Kidney (tissue), 14 donors: ENCODE data around the gene PRCC. TPM values are rescaled to one million over a fixed set of nuclear protein-coding genes. Genes with fewer than 3 reads are reported as not detected.

Experiments
- DNase-seq, 5 donors: peaks; one replicate each; pipeline ENCODE4 v3.0.0-alpha.2; 2013 to 2020
- FAIRE-seq: peaks from 2 replicates; lab custom pipeline; 2012; peaks lifted over from hg19 to GRCh38; lab: Jason Lieb, UNC
- H3K27ac ChIP-seq, 2 donors: one replicate each; pipeline ENCODE4 v1.7.0; 2013; ENCODE audit warnings: low read depth in 2 of 2, low read length in 2 of 2, inconsistent platforms in 1 of 2
- H3K27me3 ChIP-seq: one replicate; pipeline ENCODE4 v1.7.1; 2013; ENCODE audit warnings: low read length, inconsistent platforms; ENCODE audit not compliant: control insufficient read depth, insufficient read depth
- H3K36me3 ChIP-seq, 3 donors: one replicate each; pipeline versions ENCODE4 v1.7.0 to v1.7.1; 2013; ENCODE audit warnings: low read length in 3 of 3, control low read depth in 1 of 3, inconsistent platforms in 1 of 3; ENCODE audit not compliant: insufficient read depth in 3 of 3, control insufficient read depth in 2 of 3
- H3K4me1 ChIP-seq, 3 donors: one replicate each; pipeline versions ENCODE4 v1.7.0 to v1.7.1; 2013; ENCODE audit warnings: low read length in 3 of 3, inconsistent platforms in 1 of 3, low read depth in 1 of 3; ENCODE audit not compliant: control insufficient read depth in 2 of 3, insufficient read depth in 2 of 3
- H3K4me3 ChIP-seq, 3 donors: one replicate each; pipeline versions ENCODE4 v1.7.0 to v1.8.1; 2013; ENCODE audit warnings: low read length in 3 of 3, control low read depth in 1 of 3, inconsistent platforms in 1 of 3
- H3K9ac ChIP-seq, 3 donors: one replicate each; pipeline versions ENCODE4 v1.7.0 to v1.7.1; 2013; ENCODE audit warnings: low read length in 3 of 3, control low read depth in 1 of 3, inconsistent platforms in 1 of 3
- H3K9me3 ChIP-seq, 3 donors: one replicate each; pipeline versions ENCODE4 v1.7.0 to v1.7.1; 2013; ENCODE audit warnings: low read length in 3 of 3, control low read depth in 1 of 3, inconsistent platforms in 1 of 3; ENCODE audit not compliant: control insufficient read depth in 2 of 3, insufficient read depth in 1 of 3
- intact Hi-C: fragments of 100-400 bp; cut with DNase I; formaldehyde crosslinking; loops from one replicate; pipeline ENCODE4 v1.11.1; 2022
- polyA plus RNA-seq: library from polyadenylated mRNA; stranded (reverse); fragments of 350-450 nt; fragmentation: Illumina TruSeq; extraction: RNeasy Lipid Tissue Mini Kit (QIAGEN cat#74804); gene quantifications from one replicate; pipeline ENCODE4 v1.2.3, GENCODE V29; 2014; ENCODE audit warnings: low read depth, low replicate concordance; ENCODE audit not compliant: insufficient read depth
- total RNA-seq: library from RNA; stranded (reverse); fragmentation: NEBNext Ultra II Directional; extraction: Animal tissue kit (Norgen Biotek cat#: 25700); gene quantifications from one replicate; pipeline ENCODE4 v1.2.1, GENCODE V29; 2021
- TF ChIP-seq, protein P1 (sequence below): IDR thresholded peaks from 3 replicates; pipeline ENCODE4 v1.5.1; 2012; ENCODE audit warnings: mild to moderate bottlenecking, moderate library complexity, borderline replicate concordance; ENCODE audit not compliant: insufficient read depth; ENCODE audit errors: extremely low read depth
- donor health status: control.
- donor health status: control.
- donor health status: control.
- donor health status: control.
- donor health status: control.
- donor health status: DM: yes; HTN: yes; CAD: no.
- donor health status: Normal renal cell carcinoma (clear cell type).

PRCC gene
- total and polyA plus RNA-seq, 2 donors from 2014 or later, result 50.5 to 52.8 TPM

DNA sequence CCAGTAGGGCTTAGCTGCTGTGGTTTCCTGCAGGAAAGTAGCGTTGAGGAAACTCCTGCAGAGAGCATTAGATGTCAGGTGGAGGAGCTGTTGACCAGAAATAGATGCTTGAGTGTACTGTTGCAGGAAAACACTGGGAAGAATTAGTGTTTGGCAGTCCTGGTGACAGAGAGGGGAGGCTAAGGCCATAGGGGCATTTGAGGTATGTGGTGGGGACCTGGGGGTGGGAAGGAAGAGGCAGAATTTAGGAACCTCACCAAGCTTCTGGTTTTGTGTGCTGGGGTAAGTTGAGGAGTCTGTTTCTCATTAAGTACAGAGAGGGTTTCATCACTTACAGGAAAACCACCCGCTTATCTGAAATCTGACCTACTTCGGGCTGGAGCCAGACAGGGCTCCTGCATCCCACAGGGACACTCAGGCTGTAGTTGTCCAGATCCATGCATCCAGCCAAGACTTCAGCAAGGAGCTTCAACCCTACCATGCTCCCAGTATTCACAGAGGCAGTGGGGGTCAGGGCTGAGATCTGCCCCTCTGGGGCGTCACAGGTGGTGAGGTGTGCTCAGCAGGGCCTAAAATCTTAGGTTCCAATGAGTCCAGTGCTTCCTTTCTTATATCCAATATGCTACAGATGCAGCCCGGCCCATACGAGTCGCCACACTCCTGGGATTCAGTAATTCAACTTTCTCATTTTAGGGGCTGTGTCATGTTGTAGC lies 34.2 kb downstream of the PRCC start:
- FAIRE-seq (no peak), DNase-seq (peak in 4 of 5 donors; percentile 48 to 74 (median 60))
- H3K9me3 ChIP-seq, result no peaks in the 10 kb centered on the region
- no peak overlapping the region for H3K27ac ChIP-seq
- H3K36me3 ChIP-seq, result peaks cover 10 to 39% (median 22%) of the 10 kb centered on the region in 3 donors
- intact Hi-C loops, result no loop called here
- H3K27me3 ChIP-seq, result no peaks in the 10 kb centered on the region
- peaks cover 0 to 4% (median 0%) of the 10 kb centered on the region in 3 donors for H3K4me1 ChIP-seq
- no peak overlapping the region for H3K4me3 ChIP-seq
- TF ChIP-seq, protein P1, sequence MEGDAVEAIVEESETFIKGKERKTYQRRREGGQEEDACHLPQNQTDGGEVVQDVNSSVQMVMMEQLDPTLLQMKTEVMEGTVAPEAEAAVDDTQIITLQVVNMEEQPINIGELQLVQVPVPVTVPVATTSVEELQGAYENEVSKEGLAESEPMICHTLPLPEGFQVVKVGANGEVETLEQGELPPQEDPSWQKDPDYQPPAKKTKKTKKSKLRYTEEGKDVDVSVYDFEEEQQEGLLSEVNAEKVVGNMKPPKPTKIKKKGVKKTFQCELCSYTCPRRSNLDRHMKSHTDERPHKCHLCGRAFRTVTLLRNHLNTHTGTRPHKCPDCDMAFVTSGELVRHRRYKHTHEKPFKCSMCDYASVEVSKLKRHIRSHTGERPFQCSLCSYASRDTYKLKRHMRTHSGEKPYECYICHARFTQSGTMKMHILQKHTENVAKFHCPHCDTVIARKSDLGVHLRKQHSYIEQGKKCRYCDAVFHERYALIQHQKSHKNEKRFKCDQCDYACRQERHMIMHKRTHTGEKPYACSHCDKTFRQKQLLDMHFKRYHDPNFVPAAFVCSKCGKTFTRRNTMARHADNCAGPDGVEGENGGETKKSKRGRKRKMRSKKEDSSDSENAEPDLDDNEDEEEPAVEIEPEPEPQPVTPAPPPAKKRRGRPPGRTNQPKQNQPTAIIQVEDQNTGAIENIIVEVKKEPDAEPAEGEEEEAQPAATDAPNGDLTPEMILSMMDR, result no peak
- no peak overlapping the region for H3K9ac ChIP-seq

DNA sequence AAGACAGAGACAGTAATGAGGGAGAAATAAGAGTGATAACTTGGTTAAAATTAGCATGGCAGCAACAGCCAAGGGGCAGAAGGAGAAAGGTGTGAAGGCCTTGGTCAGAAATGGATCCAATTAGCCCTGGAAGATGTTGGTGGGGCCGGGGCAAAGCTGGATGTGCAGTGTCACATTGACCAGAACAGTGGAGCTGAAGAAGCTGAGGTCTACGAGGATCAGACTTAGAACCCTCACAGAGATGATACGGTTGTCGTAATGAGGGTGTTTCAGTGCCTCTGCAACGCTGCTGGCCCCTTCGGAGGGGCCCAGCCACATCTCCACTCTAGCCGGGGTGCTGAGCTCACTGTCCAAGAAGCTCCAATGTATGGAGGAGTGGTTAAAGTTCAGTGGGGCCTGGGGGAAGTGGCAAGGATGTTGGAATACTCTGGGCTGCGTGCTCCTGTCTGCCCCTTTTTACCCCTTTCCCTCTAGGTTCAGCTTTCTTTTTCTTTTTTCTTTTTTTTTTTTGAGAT lies 35.1 kb downstream of the PRCC start:
- Histone ChIP-seq H3K9me3 (no peaks in the 10 kb centered on the region), H3K27me3 (no peaks in the 10 kb centered on the region), H3K9ac (no peak overlapping the region), H3K4me1 (peaks cover 0 to 5% (median 0%) of the 10 kb centered on the region in 3 donors), H3K27ac (no peak overlapping the region), H3K36me3 (peaks cover 7 to 31% (median 21%) of the 10 kb centered on the region in 3 donors), H3K4me3 (no peak overlapping the region)
- intact Hi-C loops, result no loop called here
- TF ChIP-seq, protein P1, result no peak
- DNase-seq (peak in 1 of 5 donors; percentile 52), FAIRE-seq (no peak)

DNA sequence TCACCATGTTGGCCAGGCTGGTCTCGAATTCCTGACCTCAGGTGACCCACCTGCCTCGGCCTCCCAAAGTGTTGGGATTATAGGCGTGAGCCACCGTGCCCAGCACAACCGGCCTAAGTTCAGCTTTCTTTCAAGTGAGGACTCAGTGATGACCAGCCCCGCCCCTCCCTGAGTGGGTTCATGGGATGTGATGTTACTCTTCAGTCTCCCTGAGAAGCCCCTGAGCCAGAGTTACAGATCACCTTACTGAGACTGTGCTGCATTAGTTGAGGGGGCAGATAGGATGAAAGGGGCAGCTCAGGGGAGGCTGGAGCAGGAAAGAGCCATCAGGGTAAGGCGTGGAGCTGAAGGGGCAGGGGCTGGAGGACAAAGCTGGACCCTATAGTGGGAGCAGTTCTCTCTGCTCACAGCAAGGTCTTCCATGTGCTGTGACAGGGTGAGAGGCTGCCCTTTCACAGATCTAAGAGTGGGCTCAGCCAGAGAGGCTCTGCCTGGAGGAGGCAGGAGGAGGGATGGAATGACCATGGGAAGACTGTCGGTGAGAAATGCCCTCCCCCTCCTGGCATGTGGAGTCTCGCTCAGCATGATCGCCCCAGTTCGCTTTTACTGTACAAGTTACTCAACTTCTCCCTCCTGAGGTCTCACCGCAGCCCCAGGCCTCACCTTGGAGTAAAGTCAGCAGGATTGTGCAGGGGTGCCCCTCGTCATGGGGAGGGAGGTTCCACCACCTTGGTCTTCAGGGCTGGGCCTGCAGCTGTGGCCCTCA lies 35.9 kb downstream of the PRCC start:
- Histone ChIP-seq H3K36me3 (peaks cover 7 to 23% (median 17%) of the 10 kb centered on the region in 3 donors), H3K4me1 (peaks cover 0 to 5% (median 0%) of the 10 kb centered on the region in 3 donors), H3K27ac (no peak overlapping the region), H3K9me3 (no peaks in the 10 kb centered on the region), H3K9ac (no peak overlapping the region), H3K4me3 (no peak overlapping the region), H3K27me3 (no peaks in the 10 kb centered on the region)
- DNase-seq (peak in 4 of 5 donors; percentile 50 to 73 (median 58)), FAIRE-seq (no peak)
- intact Hi-C loops, result no loop called here
- TF ChIP-seq, protein P1, result no peak
